Ovary (tissue), 3 donors: Measurements from ENCODE around the gene METTL22.

Experiments used
- CTCF ChIP-seq, 3 donors: fragments of 450-650 bp in 2 of 3; fragments of 200-600 bp in 1 of 3; IDR thresholded peaks; one replicate each; pipeline versions ENCODE4 v1.5.1 to v1.8.0; 2016 to 2022; ENCODE audit warnings: antibody characterized with exemption in 3 of 3, mild to moderate bottlenecking in 1 of 3
- POLR2A ChIP-seq: fragments of 450-650 bp; IDR thresholded peaks from one replicate; pipeline ENCODE4 v1.6.1; 2017; ENCODE audit warnings: antibody characterized with exemption, mild to moderate bottlenecking, moderate library complexity
- donor health status: DM: no; HTN: no; CAD: no.

- TF ChIP-seq CTCF (IDR thresholded peaks at IDR 0.05), result no peak
- no peak for TF ChIP-seq POLR2A
Observed at GRCh38 chr16:8696880-8697279, 75.4 kb downstream of the METTL22 start.
